ENCODE measurements around the gene CABLES2.

GRCh38 chr20:62445553-62446340, 38.7 kb upstream of the CABLES2 start:
- TF ChIP-seq CTCF (IDR thresholded peaks at IDR 0.05) = no peak
- no peak for TF ChIP-seq POLR2A (IDR thresholded peaks at IDR 0.05)
